Dermis blood vessel endothelial cell (primary cell): ENCODE results near the gene BCAS1. TPM values are rescaled to one million over a fixed set of nuclear protein-coding genes. Genes with fewer than 3 reads are reported as not detected.

Source experiments
- DNase-seq: peaks from one replicate; pipeline ENCODE4 v3.0.0; 2010
- total RNA-seq: library from RNA; depleted of rRNA; stranded (reverse); fragments of >200 nt; gene quantifications from 2 replicates; pipeline ENCODE4 v1.2.3, GENCODE V29; 2014

Gene BCAS1
- total RNA-seq: not detected in 2 replicates

DNA sequence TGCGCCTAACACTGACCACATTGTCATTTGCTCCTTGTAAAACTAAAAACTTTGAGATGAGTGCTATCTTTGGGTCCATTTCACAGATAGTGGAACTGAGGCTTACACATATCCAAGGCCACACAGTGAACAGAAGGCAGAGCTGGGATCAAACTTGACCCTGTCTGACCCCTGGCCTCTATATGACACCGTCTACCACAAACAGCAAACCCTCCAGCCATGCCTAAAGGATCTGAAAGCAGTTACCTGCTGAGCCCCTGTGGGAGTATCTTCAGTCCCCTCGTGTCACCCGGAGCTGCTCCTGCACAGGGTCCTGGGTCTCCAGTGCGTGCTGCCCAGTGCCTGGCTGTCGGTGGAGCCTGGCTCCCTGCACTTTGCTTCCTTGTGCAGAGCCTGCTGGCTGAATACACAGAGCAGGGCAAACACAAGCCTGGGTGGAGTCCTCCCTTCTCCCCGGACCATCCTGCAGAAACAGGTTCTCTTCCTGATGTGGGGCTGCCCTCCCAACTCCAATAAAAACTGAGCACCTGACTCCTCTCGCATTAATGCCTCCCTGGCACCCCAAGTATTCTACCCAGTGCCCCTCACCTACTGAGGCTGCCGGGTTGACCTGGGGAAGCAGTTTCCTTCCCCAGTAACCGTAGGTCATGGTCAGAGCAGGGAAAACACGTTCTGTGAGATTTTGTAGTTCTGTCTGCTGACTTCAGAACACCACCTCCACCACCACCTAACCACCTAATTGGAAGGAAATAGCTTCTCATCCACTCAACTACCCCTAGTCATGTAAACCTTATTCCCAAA is at the start of gene BCAS1:
BCAS1 (minus strand) TSS at position 408 of the 801 bp plus-strand sequence. CDS start 11,876 bp downstream, outside the sequence.
- DNase-seq: no peak

- no peak for DNase-seq
Measured at GRCh38 chr20:54119744-54120143, 49.4 kb upstream of the BCAS1 start.

- DNase-seq: no peak
Measured at GRCh38 chr20:54118220-54119001, 48.0 kb upstream of the BCAS1 start.

- no peak for DNase-seq
Measured at GRCh38 chr20:54116550-54117235, 46.3 kb upstream of the BCAS1 start.

- DNase-seq: no peak
Measured at GRCh38 chr20:54115172-54115854, 44.9 kb upstream of the BCAS1 start.

- DNase-seq: no peak
Measured at GRCh38 chr20:54114109-54114508, 43.7 kb upstream of the BCAS1 start.

DNA sequence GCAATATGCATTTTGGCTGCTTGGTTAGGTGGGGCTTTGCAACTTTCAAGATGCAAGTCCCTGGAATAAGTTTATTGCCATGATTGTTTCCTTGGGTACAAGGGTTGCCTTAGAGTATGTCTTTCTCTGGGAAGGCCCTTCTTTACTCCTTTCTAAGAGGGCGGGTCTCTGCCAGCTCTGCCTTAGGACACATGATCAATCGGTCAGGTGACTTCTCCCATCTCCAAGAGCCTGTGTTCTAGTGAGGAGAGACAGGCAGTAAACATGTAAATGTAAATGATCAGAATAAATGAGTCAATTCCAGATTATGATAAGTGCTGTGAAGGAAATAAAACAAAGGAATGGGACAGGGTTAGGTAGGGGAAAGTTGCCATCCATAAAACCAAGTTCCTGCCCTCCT is 43.2 kb upstream of the BCAS1 start:
- no peak for DNase-seq

DNA sequence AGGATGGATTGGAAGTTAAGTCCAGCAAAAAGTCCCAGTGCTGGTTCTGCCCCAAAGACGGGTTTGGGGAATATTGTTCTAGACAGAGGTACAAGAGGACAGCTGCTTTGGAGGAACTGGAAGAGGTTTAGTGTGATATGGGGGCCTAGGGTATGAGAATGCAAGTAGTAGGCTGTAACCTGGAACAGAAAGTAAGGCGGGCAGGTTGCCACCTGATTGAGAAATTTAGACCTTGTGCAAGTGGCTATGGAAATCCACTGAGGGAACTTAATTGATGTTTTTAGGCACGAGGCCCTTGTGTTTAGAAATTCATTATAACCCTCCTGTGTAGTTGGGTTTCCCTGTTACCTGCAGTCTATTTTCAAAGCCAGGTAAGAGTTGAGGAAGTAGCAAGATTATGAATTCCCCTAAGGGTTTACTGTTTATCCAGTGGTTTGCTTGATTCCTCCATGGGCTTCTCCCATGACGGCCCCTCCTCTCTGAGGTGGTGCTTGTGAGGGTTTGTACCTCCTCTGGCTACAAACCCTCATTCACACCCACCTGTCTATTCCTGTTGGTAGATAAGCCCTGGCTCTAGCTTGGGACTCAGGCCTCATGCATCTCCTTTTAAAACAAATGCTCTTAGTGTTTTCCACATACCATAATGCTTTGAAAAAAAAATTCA is 42.0 kb upstream of the BCAS1 start:
- no peak for DNase-seq

DNA sequence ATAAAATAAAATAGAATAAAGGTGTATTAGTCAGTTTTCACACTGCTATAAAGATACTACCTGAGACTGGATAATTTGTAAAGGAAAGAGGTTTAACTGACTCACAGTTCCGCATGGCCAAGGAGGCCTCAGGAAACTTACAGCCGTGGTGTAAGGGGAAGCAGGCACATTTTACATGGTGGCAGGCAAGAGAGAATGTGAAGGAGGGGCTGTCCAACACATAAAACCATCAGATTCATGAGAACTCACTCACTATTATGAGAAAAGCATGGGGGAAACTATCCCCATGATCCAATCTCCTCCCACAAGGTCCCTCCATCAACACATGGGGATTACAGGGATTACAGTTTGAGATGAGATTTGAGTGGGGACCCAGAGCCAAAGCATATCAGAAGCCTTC is 41.1 kb upstream of the BCAS1 start:
- no peak for DNase-seq

GRCh38 chr20:54110457-54110856 is 40.1 kb upstream of the BCAS1 start:
- no peak for DNase-seq

- no peak for DNase-seq
Measured at GRCh38 chr20:54110041-54110440, 39.6 kb upstream of the BCAS1 start.

- no peak for DNase-seq
Measured at GRCh38 chr20:54108817-54109216, 38.4 kb upstream of the BCAS1 start.

- no peak for DNase-seq
Measured at GRCh38 chr20:54108326-54108642, 37.9 kb upstream of the BCAS1 start.

DNA sequence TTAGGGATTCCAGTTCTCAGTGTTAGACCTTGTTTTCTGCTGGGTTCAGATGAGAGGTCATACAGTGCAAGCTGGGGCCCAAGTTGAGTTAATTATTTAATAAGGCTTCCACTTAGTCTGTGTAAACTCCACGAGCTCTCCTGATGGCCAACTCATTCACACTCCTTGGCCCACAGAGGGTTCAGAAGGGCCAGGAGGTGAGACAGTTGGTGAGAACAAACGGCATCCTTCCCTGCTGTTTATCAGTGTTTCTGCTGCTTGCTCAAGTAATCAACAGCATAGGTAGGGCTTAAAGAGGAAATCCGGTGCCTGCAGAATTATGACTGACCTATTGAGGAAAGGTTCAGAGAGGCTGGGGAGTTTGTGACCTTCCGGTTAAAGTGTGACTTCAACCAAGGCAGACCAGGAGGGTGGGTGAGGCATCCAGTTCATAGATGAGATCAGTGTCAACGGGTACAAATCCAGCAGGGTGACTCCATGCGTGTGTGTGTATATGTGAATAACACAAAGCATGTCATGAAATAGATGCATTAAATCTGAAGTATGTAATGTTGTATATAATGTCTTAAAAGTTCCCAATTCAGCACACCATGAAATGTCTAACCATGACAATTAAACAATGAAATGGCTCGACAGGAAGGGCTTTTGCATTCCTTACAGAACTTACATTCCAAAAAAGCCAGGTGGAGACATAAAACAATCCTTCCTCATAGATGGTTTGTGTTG is 37.4 kb upstream of the BCAS1 start:
- no peak for DNase-seq

- no peak for DNase-seq
Measured at GRCh38 chr20:54107181-54107580, 36.8 kb upstream of the BCAS1 start.

DNA sequence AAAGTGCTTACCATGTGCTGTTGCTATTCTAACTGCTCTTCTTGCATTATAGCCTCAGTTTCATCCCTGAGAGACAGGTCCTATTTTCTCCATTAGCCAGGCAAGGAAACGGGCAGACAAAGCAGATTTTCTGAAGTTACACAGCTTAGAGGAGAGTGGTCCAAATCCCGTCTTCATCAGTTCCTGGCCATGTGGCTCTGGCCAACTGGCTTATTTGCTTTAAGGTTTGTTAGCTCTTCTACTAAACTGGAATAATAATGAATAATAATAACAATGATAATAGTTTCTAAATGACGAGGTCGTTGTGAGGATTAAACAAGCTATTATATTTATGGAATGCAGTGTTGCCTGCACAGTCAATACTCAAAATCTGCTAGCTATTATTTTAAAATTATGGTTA is 35.8 kb upstream of the BCAS1 start:
- DNase-seq: no peak

- DNase-seq: no peak
Measured at GRCh38 chr20:54105653-54106052, 35.3 kb upstream of the BCAS1 start.

DNA sequence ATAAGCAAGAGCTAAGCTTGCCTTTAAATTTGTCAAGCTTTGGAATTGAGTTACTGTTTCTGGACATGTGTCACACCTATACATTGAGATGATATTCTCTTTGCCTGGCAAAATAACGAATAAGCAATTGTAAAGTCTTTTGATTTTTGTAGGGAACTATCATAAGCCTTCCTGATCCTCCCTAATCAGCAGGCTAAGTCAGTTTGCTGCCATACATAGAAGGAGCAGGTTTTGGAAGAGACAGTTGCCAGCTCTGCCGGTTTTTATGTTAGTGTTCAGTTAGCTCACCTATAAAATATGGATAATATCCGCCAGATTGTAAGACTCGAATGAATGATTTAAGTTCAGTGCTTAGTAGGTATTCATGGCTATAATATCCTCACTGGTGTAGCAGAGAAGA is 34.4 kb upstream of the BCAS1 start:
- no peak for DNase-seq

DNA sequence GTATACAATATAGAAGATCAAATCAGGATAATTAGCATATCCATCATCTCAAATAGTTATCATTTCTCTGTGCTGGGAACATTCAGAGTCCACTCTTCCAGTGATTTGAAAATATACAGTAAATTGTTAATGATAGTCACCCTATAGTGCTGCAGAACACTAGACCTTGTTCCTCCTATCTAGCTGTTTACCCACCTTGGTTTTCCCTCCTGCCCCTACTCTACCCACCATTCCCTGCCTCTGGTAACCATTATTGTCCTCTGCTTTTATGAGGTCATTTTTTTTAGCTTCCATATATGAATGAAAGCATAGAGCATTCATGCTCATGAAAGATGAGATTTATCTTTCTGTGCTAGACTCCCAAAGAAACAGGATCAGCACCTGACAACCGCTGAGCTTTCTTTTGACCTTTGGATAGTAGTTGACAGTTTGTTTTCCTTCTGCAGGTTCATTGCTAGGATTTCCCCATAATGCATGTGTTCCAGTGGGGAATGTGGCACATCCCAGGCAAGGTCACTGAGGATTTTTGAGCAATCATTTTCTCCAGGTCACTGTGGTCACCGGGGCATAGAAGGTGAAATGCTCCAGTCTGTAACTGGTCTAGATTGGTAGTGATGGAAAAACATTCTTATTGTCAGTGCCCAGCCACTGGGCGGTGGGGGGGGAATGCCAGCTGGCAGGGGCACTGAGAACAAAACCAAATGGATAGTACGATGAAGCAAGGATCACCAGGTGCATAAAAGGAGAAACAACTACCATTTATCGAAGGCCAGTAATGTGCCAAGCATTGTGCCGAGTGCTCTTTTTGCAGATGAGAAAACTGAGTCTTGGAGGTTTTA is 33.6 kb upstream of the BCAS1 start:
- DNase-seq: no peak

- DNase-seq: peak; percentile 76
Measured at GRCh38 chr20:54103067-54103761, 32.8 kb upstream of the BCAS1 start.
